ENCODE measurements around the gene SNRPA. TPM values are rescaled to one million over a fixed set of nuclear protein-coding genes. Genes with fewer than 3 reads are reported as not detected.

SNRPA gene
- total RNA-seq, 1 experiment from 2014 or later = 225 TPM

- Histone ChIP-seq H3K9ac (ENCODE audit: extremely low read depth, insufficient read length, low read length) (no peak overlapping the region), H2AK5ac (ENCODE audit: insufficient read length, low read length) (no peak overlapping the region), H3K14ac (ENCODE audit: insufficient read depth, low read length) (no peak overlapping the region; the same call in 1 of the 2 replicates), H3K4ac (ENCODE audit: low read depth, low read length) (no peak overlapping the region), H3K4me1 (ENCODE audit: insufficient read depth, low read length) (peaks cover 10% of the 10 kb centered on the region), H4K20me1 (ENCODE audit: control insufficient read depth, insufficient read depth, insufficient read length) (peaks cover 4% of the 10 kb centered on the region), H4K5ac (ENCODE audit: insufficient read length, low read depth, low read length) (no peak overlapping the region), H3K4me2 (ENCODE audit: insufficient read depth, insufficient read length, low read length) (peak overlapping the region; percentile 22), H2BK15ac (ENCODE audit: low read depth, low read length) (no peak overlapping the region), H2BK120ac (ENCODE audit: low read depth, low read length, poor library complexity, severe bottlenecking) (no peak overlapping the region), H2BK12ac (ENCODE audit: insufficient read length, low read depth, low read length) (no peak overlapping the region), H2BK5ac (ENCODE audit: insufficient read length, low read length) (no peak overlapping the region), H2BK20ac (ENCODE audit: low read depth, low read length, poor library complexity, severe bottlenecking) (no peak overlapping the region), H3K79me2 (ENCODE audit: insufficient read depth, low read length) (peaks cover 22% of the 10 kb centered on the region; the same call in 1 of the 2 replicates), H3K9me3 (ENCODE audit: control insufficient read depth, low read depth, low read length) (no peaks in the 10 kb centered on the region), H3K23ac (ENCODE audit: insufficient read length, low read depth, low read length) (no peak overlapping the region), H3T11ph (ENCODE audit: low read length) (no peak overlapping the region), H3K79me1 (ENCODE audit: insufficient read depth, low read depth, low read length, poor library complexity, severe bottlenecking) (peaks cover 8% of the 10 kb centered on the region), H4K8ac (replicated peaks; ENCODE audit: insufficient read length, low read depth, low read length) (no peak overlapping the region), H3K23me2 (ENCODE audit: insufficient read length, low read depth, low read length, poor library complexity, severe bottlenecking) (peaks cover 9% of the 10 kb centered on the region), H3K27me3 (ENCODE audit: insufficient read depth, low read length) (no peaks in the 10 kb centered on the region), H2AFZ (ENCODE audit: low read length) (no peak overlapping the region), H4K91ac (ENCODE audit: insufficient read length, low read depth, low read length) (no peak overlapping the region), H3K56ac (ENCODE audit: insufficient read length, low read depth, low read length) (no peak overlapping the region), H3K27ac (ENCODE audit: insufficient read length, low read depth, low read length) (no peak overlapping the region), H3K18ac (ENCODE audit: insufficient read length, low read depth, low read length) (no peak overlapping the region)
- Mint-ChIP-seq H3K9me3 (no peaks in the 10 kb centered on the region; a peak in 2 of 5 replicates), H3K4me1 (peaks cover 57 to 70% of the 10 kb centered on the region in 2 experiments), H3K27ac (peak overlapping the region; percentile 68 to 74 (median 72); a peak in 5 of 7 replicates), H3K27me3 (ENCODE audit: low read depth) (no peaks in the 10 kb centered on the region; the same call in none of the 2 replicates), H3K4me3 (peak overlapping the region; percentile 30 to 93), H3K36me3 (ENCODE audit: insufficient read depth in 1 of 3, low read depth in 3 of 3) (peaks cover 21 to 49% (median 46%) of the 10 kb centered on the region in 3 experiments; a peak in 6 of 7 replicates)
- WGBS (ENCODE audit: extremely low coverage, insufficient read length, low lambda C conversion rate) = no CpG with 5 or more reads among the region's 13 CpGs
- no peak for TF ChIP-seq CTCF (conservative IDR thresholded peaks at IDR 0.05)
- DNase-seq = no peak
Observed at GRCh38 chr19:40801426-40802299, 50.7 kb downstream of the SNRPA start.
